GM13977 (cell line): ENCODE results near the gene VPS13D.

Experiments used
- DNase-seq: peaks from one replicate; pipeline ENCODE4 v3.0.0; 2012; ENCODE audit warnings: low spot score
- CTCF ChIP-seq: IDR thresholded peaks from 2 replicates; pipeline ENCODE4 v1.5.1; 2012; ENCODE audit warnings: mild to moderate bottlenecking, control low read depth; ENCODE audit not compliant: insufficient read depth; ENCODE audit errors: extremely low read depth, missing control alignments
- in situ Hi-C: fragments of 300-500 bp; cut with MboI; formaldehyde crosslinking; loops from one replicate; pipeline ENCODE4 v1.12.0; 2022; ENCODE audit warnings: low sequenced_read_pairs, low pct_unique_long_range_greater_than_20kb, mixed read lengths, inconsistent platforms; ENCODE audit not compliant: unreplicated experiment

Gene VPS13D

GRCh38 chr1:12282142-12282541, 52.3 kb downstream of the VPS13D start:
- in situ Hi-C loops: no loop called here
- no peak for DNase-seq
- no peak for TF ChIP-seq CTCF

- in situ Hi-C loops: no loop called here
- no peak for DNase-seq
- TF ChIP-seq CTCF: no peak
These were observed 54.7 kb downstream of the VPS13D start for GRCh38 chr1:12284486-12284885.

GRCh38 chr1:12285496-12286143, 55.8 kb downstream of the VPS13D start:
- DNase-seq: no peak
- in situ Hi-C loops: no loop called here
- TF ChIP-seq CTCF: no peak

- peak; percentile 30 for DNase-seq
- TF ChIP-seq CTCF: no peak
- in situ Hi-C loops: no loop called here
These were observed 58.0 kb downstream of the VPS13D start for GRCh38 chr1:12287869-12288268.

- in situ Hi-C loops: no loop called here
- no peak for DNase-seq
- TF ChIP-seq CTCF: no peak
These were observed 61.0 kb downstream of the VPS13D start for GRCh38 chr1:12290828-12291227.

- no peak for DNase-seq
- no peak for TF ChIP-seq CTCF
- in situ Hi-C loops: no loop called here
These were observed 63.6 kb downstream of the VPS13D start for GRCh38 chr1:12293416-12293815.

GRCh38 chr1:12294076-12294475, 64.2 kb downstream of the VPS13D start:
- no peak for DNase-seq
- no peak for TF ChIP-seq CTCF
- in situ Hi-C loops: no loop called here
